GM23338 (cell line): ENCODE results near the gene PER3.

Experiments
- CREB1 ChIP-seq: fragments of 250-450 bp; sonication (Bioruptor Pico); IDR thresholded peaks from 2 replicates; pipeline ENCODE4 v1.5.0; 2020; ENCODE audit warnings: low read depth, mild to moderate bottlenecking, moderate library complexity
- EZH2 ChIP-seq: fragments of 200-600 bp; sonication (generic); IDR thresholded peaks from one replicate; pipeline ENCODE4 v1.8.0; 2017; ENCODE audit warnings: antibody characterized with exemption, mild to moderate bottlenecking, low read depth; ENCODE audit not compliant: unreplicated experiment
- EZH2phosphoT487 ChIP-seq: fragments of 200-600 bp; sonication (generic); IDR thresholded peaks from one replicate; pipeline ENCODE4 v1.8.1; 2018; ENCODE audit warnings: antibody characterized with exemption; ENCODE audit not compliant: unreplicated experiment
- JUNB ChIP-seq: IDR thresholded peaks from one replicate; pipeline ENCODE4 v1.6.1; 2016; ENCODE audit warnings: antibody characterized with exemption; ENCODE audit not compliant: unreplicated experiment
- NANOG ChIP-seq: IDR thresholded peaks from 2 replicates; pipeline ENCODE4 v1.6.1; 2016; ENCODE audit warnings: antibody characterized with exemption, borderline replicate concordance
- POLR2AphosphoS5 ChIP-seq: IDR thresholded peaks from 2 replicates; pipeline ENCODE4 v1.6.1; 2016; ENCODE audit warnings: antibody characterized with exemption, low read depth
- STAT1 ChIP-seq: IDR thresholded peaks from one replicate; pipeline ENCODE4 v1.6.1; 2016; ENCODE audit warnings: antibody characterized with exemption; ENCODE audit not compliant: unreplicated experiment
- ZNF114 ChIP-seq: fragments of 250-450 bp; sonication (Bioruptor Pico); IDR thresholded peaks from 2 replicates; pipeline ENCODE4 v1.5.0; 2020; ENCODE audit warnings: mild to moderate bottlenecking, moderate library complexity
- ZNF331 ChIP-seq: fragments of 250-450 bp; sonication (Bioruptor Pico); IDR thresholded peaks from 2 replicates; pipeline ENCODE4 v1.5.0; 2020; ENCODE audit warnings: low read depth, mild to moderate bottlenecking, moderate library complexity
- TF ChIP-seq, protein P1 (sequence below), 2 experiments: fragments of 200-600 bp in 1 of 2; sonication (generic) in 1 of 2; conservative IDR thresholded peaks; 2 replicates each; pipeline versions ENCODE4 v1.5.1 to v1.6.1; 2016 to 2017; ENCODE audit warnings: antibody characterized with exemption in 2 of 2, low read depth in 2 of 2, mild to moderate bottlenecking in 2 of 2, moderate library complexity in 1 of 2
- TF ChIP-seq, protein P2 (sequence below): IDR thresholded peaks from one replicate; pipeline ENCODE4 v1.6.1; 2018; ENCODE audit warnings: antibody characterized with exemption; ENCODE audit not compliant: unreplicated experiment
- TF ChIP-seq, protein P3 (sequence below): IDR thresholded peaks from 2 replicates; pipeline ENCODE4 v1.6.1; 2016; ENCODE audit warnings: antibody characterized with exemption

DNA sequence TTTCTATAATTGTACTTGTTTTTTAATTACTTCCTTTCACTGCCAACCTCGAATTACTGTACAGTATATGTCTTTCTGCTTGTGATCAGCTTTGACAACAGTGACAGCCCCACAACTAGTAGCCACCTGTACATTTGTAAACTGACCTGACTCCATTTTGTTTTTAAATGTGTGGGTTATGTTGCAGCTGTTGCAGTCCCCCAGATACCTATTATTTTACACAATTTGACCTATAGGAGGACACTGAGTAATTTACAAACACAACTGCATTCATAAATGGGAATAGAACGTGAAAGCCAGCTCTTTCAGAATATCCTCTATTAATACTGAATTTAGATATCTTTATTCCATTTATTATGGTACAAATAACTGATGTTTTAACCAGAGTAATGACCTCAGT, 15.5 kb upstream of the PER3 start:
- TF ChIP-seq CREB1 (CRISPR knock-in tag) = no peak
- TF ChIP-seq EZH2phosphoT487 = no peak
- TF ChIP-seq, protein P1, sequence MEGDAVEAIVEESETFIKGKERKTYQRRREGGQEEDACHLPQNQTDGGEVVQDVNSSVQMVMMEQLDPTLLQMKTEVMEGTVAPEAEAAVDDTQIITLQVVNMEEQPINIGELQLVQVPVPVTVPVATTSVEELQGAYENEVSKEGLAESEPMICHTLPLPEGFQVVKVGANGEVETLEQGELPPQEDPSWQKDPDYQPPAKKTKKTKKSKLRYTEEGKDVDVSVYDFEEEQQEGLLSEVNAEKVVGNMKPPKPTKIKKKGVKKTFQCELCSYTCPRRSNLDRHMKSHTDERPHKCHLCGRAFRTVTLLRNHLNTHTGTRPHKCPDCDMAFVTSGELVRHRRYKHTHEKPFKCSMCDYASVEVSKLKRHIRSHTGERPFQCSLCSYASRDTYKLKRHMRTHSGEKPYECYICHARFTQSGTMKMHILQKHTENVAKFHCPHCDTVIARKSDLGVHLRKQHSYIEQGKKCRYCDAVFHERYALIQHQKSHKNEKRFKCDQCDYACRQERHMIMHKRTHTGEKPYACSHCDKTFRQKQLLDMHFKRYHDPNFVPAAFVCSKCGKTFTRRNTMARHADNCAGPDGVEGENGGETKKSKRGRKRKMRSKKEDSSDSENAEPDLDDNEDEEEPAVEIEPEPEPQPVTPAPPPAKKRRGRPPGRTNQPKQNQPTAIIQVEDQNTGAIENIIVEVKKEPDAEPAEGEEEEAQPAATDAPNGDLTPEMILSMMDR (conservative IDR thresholded peaks at IDR 0.05; ENCODE audit: low read depth in 2 of 2) = no peak
- TF ChIP-seq POLR2AphosphoS5 = no peak
- TF ChIP-seq, protein P2, sequence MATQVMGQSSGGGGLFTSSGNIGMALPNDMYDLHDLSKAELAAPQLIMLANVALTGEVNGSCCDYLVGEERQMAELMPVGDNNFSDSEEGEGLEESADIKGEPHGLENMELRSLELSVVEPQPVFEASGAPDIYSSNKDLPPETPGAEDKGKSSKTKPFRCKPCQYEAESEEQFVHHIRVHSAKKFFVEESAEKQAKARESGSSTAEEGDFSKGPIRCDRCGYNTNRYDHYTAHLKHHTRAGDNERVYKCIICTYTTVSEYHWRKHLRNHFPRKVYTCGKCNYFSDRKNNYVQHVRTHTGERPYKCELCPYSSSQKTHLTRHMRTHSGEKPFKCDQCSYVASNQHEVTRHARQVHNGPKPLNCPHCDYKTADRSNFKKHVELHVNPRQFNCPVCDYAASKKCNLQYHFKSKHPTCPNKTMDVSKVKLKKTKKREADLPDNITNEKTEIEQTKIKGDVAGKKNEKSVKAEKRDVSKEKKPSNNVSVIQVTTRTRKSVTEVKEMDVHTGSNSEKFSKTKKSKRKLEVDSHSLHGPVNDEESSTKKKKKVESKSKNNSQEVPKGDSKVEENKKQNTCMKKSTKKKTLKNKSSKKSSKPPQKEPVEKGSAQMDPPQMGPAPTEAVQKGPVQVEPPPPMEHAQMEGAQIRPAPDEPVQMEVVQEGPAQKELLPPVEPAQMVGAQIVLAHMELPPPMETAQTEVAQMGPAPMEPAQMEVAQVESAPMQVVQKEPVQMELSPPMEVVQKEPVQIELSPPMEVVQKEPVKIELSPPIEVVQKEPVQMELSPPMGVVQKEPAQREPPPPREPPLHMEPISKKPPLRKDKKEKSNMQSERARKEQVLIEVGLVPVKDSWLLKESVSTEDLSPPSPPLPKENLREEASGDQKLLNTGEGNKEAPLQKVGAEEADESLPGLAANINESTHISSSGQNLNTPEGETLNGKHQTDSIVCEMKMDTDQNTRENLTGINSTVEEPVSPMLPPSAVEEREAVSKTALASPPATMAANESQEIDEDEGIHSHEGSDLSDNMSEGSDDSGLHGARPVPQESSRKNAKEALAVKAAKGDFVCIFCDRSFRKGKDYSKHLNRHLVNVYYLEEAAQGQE = no peak
- TF ChIP-seq EZH2 = no peak
- TF ChIP-seq, protein P3, sequence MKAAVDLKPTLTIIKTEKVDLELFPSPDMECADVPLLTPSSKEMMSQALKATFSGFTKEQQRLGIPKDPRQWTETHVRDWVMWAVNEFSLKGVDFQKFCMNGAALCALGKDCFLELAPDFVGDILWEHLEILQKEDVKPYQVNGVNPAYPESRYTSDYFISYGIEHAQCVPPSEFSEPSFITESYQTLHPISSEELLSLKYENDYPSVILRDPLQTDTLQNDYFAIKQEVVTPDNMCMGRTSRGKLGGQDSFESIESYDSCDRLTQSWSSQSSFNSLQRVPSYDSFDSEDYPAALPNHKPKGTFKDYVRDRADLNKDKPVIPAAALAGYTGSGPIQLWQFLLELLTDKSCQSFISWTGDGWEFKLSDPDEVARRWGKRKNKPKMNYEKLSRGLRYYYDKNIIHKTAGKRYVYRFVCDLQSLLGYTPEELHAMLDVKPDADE = no peak
- TF ChIP-seq NANOG = no peak
- no peak for TF ChIP-seq STAT1
- TF ChIP-seq JUNB = no peak
- no peak for TF ChIP-seq ZNF114 (CRISPR knock-in tag)
- no peak for TF ChIP-seq ZNF331 (CRISPR knock-in tag)
